ENCODE data around the gene DNAH1.

The DNAH1 gene

DNA sequence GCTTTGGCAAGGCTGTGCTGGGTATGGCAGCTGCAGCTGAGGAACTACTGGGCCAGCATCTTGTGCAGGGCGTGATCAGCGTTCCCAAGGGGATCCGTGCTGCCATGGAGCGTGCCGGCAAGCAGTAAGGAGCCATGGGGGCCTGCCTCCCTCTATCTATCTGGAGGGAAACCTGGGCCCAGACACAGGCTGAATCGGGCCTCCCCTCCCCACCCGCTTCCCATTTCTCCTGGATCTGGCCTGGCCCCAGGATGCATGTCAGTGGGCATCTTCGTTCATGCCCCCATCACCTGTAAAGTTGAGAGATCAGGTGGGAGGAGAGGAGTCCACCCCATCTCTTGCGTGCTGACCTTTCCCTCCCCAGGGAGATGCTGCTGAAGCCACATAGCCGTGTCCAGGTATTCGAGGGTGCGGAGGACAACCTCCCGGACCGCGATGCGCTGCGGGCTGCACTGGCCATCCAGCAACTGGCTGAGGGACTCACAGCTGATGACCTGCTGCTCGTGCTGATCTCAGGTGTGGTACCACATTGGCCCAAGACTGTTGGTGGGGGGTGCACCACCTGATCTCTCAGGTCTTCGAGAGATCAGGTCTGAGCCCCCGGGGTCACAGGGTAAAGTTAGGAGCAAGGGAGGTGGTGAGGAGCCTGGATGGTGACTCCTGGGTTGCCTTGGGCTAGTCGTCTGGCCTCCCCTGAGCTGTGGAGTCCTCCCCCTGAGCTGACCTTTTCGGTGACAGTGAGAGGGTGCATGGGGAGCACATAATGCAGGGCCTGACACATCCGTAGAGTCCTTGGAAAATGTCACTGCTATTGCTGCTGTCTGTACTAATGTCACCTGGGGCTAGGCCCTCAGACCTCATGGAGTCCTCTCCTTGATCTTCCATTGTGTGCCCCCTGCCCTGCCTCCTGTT lies 25.3 kb upstream of the DNAH1 start:
- DNase-seq: no peak

DNA sequence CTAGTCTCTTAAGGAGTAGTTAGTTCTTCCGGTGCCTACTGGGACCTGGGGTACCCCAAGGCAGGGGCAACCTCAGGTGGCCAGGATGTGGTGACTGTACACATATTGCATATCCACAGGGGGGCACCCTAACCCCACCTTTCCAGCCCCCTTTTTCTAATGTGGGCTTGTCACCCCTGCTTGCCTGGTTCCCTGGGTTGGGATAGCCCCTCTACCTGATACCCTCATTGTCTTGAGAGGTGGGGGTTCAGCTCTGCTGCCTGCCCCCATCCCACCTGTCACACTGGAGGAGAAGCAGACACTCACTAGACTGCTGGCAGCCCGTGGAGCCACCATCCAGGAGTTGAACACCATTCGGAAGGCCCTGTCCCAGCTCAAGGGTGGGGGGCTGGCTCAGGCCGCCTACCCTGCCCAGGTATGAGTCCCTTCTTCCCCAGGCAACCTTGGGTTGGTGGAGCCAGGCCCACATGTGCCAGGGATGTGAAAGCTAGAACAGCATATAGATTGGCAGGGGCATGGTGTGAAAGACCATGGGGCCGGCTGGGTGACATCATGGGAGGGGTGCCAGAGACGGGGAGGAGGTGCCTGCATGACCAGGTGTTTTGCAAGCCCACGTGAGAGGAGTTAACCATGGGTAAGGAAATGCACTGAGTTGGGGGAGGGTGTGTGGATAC lies 24.5 kb upstream of the DNAH1 start:
- peak in 2 of 5 experiments; percentile 22 to 48 for DNase-seq

DNA sequence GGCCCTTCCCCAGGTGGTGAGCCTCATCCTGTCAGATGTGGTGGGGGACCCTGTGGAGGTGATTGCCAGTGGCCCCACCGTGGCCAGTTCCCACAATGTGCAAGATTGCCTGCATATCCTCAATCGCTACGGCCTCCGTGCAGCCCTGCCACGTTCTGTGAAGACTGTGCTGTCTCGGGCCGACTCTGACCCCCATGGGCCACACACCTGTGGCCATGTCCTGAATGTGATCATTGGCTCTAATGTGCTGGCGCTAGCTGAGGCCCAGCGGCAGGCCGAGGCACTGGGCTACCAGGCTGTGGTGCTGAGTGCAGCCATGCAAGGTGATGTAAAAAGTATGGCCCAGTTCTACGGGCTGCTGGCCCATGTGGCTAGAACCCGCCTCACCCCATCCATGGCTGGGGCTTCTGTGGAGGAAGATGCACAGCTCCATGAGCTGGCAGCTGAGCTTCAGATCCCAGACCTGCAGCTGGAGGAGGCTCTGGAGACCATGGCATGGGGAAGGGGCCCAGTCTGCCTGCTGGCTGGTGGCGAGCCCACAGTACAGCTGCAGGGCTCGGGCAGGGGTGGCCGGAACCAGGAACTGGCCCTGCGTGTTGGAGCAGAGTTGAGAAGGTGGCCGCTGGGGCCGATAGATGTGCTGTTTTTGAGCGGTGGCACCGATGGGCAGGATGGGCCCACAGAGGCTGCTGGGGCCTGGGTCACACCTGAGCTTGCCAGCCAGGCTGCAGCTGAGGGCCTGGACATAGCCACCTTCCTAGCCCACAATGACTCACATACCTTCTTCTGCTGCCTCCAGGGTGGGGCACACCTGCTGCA lies 23.7 kb upstream of the DNAH1 start:
- DNase-seq: no peak

DNA sequence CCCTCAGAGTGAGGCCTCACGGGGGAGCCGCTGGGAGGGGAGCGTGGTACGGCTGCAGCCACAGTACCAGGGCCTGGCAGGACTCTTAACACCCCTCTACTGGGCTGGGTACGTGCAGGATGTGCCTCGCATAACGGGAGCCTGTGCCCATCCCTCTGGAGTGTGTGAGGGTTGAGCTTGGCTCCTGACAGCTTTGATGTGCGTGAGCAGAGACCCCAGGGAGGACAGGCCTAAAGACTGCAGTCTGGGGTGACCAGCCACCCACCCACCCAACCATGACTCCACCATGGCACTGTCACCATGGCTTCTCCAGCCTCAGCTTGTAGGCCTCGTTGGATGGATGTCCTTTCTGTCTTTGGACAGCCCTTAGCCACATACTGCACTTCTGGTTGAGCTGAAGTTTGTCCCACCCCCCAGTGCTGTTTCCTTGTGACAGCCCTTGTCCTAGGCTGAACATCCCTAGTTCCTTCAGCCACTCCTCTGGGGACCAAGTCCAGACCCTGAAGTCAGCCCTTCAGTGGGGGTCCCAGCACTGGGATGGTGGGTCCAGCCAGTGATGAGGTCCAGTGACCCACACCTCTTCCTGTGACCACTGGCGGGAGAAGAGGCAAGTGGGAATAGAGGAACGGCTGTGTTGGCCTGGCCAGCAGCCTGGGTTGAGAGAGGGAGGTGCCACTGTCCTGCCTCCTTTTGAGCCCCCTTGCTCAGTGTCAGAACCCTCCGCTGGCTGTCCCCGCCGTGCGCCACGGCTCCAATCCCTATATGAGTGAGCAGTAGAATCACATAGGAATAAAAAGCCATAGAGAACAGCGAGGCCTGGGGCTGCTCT lies 22.4 kb upstream of the DNAH1 start:
- no peak for DNase-seq

DNA sequence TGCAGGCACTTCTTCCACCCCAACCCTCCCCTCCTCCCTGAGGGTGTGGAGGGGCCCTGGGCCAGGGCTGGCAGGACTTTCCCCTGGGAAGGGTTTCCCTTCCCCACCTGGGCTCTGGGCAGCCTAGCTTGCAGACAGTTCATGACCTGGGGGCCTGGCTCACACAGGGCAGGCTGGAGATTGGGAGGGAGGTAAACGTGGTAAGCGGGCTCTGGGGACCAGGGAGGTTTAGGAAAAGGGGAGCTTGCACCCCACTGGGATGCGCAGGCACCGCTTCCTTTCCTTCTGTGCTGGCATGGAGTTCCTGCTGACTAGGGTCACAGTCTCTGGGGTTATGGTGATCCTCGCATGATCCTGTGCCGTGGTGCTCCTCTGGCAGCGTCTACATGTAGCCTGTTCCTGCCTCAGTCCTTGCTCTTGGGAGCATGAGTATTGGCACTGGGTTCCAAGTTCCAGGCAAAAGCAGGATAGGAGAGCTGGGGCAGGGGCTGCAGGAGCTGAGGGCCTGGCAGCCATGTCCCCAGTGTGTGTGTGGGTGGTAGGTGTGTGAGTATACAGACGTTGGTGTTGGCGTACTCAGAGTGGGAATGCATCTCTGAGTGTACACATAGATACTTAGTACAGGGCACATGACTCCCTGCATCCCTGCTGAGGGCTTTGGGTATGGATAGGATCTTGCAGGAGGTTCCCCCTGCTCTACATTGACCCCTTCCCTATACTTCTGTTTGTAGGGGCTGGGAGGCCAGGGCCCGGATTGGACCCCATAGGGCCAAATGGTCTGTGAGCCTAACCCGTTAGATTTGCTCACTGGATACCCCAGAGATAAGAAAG lies 21.6 kb upstream of the DNAH1 start:
- DNase-seq: no peak

DNA sequence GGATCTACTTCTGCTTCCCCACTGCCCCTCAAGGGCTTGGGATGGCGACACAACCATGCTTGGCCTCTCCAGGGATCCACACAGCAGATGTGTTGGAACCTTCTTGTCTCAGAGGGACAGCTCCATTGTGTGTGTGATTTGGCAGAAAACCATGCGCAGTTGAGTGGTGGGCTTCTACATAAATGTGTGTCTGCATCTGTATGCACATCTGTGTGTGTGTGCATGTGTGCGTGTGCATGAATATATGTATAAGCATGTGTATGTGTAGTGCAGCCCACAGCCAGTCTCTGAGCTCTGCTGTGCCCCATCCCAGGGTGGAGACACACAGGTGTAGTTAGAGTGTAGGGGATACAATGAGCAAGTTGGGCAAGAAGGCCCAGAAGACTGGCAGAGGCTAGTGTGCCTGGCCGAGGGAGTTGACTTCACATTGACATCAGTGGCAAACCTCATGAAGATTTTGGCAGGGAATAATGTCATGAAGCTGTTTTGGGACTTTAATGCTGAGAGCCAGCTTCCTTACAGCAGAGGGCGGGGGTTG lies 20.4 kb upstream of the DNAH1 start:
- DNase-seq: no peak

DNA sequence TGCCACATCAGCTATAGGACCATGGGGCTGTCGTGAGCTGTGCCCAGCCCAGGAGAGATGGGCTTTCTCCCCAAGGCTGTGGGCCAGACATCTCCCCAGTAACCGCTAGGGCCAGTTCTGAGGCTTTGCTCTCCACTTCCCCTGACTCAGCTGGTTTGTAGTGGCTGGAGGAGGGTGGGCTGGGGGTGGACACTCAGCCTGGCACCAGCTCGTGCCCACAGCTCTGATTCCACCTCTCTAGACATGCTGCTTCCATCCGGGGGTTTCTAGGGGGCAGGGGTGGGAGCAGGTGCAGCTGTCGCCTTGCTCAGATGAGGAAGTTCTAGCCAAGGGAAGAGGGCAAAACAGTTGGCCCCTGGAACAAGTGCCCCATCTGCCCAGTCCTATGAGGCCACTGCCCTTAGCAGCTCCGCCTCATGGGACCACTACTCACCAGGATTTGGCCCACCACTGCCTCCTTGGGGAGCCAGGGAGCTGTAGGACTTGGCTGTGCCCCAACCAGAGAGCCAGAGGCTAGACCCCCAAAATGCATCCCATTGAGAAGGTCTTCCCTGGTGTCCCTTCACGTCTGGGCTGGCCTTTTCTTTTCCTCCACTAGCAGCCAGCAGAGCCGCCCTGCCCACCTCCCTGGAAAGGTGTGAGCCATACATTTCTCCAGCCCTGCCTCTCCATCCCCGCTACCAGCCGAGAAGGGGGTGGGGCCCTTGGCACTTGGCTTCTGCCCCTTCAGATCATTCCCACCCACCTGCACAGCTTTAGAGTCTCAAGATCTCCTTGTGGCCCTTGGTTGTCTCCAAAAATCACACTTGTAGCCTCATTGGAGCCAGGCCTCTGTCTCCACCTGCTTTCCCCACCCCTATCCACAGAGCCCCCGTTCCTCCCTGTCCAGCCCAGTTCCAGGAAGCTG lies 18.6 kb upstream of the DNAH1 start:
- DNase-seq: no peak

DNA sequence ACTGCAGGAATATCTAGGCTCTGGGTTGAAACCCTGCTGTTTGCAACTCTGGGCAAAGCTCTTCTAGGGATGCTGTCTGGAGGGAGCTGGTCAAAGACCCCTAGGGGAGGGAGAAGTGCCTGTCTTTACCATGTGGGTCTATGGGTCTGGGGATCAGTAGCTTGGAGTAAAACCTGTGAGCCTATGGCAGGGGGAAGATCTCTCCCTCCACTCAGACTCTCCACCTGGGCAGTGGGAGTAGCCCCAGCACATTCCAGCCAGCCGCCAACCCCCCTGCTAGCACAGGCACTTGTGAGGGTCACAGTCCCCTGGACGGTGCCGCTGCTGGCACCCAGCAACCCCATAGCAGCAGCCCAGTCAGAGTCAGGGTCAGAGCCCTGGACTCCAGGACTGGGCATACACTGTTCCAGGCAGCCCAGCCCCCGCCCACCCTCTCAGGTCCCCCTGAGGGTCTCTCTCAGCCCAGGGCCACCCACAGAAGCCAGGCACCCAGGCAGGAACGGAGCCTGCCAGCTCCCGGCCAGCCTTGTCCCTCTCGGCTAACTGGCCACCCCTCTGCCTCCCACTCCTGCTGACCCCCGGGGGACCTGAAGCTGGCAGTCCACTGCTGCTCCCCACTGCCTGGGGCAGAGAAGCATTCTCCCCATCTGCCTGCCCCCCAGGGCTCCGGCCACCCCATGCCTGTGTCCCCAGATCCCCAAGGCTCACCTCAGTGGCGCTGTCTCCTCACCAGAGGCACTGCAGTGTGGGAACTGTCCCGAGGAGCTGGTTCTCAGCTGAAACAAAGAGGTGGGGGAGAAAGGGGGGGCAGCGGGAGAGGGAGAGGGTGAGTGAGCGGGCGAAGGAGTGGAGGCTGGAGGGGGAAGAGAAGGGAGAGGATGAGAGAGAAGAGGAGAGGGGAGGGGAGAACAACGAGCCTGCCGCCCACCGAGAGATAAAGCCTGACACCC lies 17.7 kb upstream of the DNAH1 start:
- DNase-seq: no peak

DNA sequence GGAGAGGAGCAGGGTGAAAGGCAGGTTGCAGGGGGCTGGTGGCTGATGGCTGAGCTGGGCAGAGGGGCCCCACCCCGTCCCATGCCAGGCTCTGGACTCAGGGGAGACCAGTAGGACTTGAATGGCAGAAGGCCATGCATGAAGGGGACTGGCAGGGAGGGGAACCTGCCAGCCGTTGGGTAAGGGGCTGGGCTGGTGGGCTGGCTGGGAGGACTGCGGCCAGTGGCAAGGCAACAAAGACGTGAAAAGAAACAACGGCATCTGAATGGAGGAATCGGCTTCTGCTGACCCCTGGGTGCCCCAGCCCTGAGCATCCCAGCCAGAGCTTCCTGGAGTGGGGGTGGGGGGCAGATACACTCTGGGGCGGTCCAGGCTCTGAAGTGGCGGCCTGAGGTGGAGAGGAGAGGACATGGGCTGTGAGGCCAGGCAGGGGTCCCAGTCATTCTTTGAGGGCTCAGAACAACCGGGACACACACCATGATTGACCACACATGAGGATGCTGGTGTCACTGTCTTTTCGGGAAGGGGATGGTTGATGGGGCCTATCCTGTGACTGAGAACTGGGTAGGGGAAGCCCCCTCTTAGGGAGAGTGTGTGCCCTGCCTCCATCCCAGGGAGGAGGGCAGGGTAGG lies 16.8 kb upstream of the DNAH1 start:
- no peak for DNase-seq

DNA sequence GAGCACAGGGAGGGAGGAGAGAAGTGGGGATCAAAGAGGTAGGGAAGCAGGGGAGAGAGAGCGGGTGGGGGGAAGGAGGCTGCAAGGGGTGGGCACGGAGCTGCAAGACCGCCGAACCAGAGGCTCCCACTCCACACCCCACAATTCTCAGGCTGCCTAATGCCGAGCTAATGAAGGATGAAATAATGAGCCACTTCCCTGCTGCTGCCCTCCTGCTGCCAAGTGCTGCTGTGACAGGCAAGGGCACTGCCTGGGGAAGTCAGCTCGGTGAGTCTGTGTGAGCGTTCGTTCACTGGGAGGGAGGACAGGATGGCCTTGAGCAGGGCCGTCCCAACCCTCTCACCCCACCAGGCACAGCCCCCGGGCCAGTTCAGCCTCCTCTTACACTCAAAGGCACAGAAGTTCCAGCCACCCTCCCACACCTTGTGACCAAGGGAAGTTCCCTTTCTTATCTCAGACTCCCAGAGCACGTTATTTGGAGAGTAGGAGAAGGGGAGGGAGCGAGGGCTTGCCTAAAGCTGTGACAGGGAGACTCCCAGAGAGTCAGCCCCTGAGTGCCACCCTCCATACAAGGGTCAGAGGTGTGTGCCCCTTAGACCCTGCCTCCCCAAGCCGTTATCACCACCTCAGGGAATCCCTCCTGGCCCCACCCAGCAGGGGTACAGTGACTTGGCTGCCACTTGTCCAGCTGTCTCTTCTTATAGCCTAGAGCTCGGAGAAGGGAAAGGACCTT lies 16.1 kb upstream of the DNAH1 start:
- no peak for DNase-seq

DNA sequence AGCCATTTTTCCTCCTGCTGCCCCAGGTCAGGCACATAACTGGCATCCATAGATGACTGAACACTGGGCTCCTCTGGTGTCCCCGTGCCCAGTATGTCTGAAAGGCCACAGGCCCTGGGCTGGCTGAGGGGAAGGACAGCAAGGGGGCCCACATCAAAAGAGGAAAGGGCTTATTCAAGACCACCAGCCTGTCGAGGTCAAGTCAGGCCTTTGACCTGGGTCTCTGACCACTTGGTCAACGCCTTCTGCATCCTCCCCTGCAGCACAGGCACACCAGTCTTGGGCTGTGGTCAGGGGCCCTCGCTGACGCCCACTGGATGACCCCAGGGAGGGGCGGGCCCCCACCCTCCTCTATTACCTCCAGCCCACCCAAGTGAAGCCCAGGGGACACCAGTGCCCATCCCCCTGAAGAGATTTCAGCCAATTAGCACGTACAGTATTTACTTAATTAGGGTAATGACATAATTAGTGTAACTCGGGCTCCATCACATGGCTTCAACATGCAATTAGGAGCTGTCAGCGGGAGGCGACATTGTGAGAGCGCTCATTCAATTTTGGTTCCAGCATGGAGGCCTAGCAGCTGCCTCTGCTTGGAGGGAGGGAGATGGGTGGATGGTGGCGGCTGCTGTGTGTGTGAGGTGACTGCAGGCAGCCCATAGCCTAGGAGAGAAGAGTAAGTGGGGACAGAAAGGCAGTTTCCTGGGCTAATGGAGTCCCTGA lies 13.5 kb upstream of the DNAH1 start:
- DNase-seq: no peak

DNA sequence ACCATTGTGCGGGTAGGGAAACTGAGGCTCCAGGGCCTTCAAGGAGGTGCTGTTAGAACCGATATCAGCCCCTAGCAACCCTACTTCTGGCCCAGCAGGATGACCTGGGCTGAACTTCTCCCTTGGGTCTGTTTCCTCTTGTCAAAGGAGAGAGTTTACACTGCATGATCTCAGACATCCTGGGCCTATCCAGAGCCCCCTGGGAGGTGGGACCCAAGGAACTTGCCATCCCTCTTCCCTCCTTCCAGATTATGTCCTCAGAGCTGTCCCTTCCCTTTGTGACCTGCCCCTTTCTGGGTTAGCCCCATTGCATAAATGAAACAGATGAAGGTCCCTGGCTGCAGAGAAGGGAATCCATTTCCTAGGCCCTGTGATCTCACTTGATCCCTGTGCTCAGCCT lies 12.3 kb upstream of the DNAH1 start:
- DNase-seq: no peak

DNA sequence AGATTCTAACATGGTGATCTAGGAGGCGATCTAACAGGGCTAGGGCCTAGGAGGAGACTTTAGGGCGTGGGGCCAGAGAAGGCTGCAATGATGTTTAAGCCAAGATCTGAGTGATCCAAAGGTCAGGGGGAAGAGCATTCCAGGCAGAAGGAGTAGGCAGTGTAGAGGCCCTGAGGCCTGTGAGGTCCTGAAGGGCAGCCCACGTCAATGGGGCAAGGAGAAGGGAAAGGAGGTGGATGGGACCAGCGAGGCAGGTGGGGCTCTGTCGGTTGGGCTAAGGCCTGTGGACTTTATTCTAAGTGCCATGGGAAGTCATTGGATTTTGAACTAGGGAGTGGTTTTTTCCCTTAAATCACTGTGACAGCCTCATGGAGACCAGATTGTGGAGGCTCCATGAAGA lies 10.2 kb upstream of the DNAH1 start:
- DNase-seq: no peak

DNA sequence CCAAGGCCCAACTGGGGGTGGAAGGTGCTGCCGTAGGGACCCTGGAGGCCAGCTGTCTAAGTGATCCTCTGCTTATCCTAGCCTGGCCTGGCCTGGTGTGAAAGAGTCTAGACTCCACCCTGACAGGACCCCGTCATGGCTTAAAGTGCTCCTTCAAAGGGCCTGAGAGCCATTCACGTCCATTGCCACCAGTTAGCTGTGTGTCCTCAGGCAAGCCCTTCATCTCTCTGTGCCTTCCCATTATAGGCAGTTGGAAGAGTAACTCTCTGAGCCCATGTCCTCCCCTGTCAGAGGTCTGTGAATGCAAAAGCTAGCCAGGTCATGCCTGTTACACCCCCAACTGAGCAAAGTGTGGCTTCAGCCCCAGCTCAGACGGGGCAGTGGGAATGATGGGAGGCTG lies 9.1 kb upstream of the DNAH1 start:
- DNase-seq: no peak

DNA sequence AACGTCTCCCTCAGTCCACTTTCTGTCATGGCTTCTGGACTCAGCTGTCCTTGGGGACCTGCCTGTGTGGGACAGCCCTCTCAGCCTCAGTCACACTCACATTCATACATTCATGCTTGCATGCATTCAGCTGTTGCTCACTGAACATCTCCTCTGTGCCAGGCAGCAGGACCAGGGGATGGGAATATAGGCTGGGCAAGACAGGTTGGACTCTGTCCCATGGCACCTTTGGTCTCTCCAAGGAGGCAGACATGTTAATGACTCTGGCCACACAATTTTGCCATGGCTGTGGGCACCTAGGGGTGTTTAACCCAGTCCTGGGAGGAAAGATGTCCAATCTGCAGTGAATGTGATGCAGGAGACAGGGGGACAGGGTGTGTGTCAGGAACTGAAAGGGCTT lies 7.8 kb upstream of the DNAH1 start:
- no peak for DNase-seq

DNA sequence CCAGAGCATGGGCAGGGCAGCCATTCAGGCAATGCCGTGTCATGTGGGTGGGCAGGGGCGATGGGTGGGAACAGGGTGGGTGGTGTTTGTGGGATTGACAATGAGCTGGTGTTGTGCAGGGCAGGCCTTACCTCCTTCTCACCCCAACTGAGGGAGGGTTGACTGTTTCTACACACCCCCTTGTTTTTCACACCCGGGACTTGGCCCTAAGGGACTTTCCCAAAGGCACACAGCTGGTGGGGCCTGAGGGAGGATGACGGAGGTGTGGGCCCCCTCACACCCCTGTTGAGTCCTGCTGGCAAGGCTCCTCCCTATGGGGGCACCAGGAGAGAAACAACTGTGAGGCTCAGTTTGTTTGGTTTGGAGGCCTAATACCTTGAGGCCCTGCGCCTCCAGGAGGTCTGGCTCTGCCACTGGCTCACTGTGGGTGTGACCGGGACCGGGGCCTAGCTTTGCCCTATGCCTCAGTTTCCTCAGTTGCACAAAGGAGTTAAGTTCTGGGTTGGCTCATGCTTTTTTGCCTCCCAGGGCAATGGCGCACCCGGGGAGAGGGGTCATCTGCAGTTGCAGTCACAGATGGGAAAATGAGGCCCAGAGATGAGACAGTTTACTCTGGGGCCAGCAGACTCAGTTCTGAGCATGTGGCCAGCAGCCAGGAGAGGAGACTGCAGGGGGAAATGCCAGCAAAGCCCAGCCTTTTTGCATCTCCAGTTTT lies 5.1 kb upstream of the DNAH1 start:
- DNase-seq: peak in 2 of 5 experiments; percentile 57 to 69

Measured in T-helper 2 cell (primary cell).